DOHH2 (cell line): ENCODE measurements around the gene NEK5.

Experiments used
- H3F3A ChIP-seq: fragments of 200-600 bp; sonication (generic), shearing (Covaris generic); 2 replicates; pipeline ENCODE4 v1.6.0; 2016; ENCODE audit warnings: antibody characterized with exemption, mild to moderate bottlenecking; ENCODE audit not compliant: control insufficient read depth, insufficient read depth
- H3K27ac ChIP-seq: fragments of 200-600 bp; sonication (generic); 2 replicates; pipeline ENCODE4 v1.5.1; 2014; ENCODE audit warnings: low read depth, mild to moderate bottlenecking, low read length, moderate library complexity
- H3K27me3 ChIP-seq: fragments of 200-600 bp; sonication (generic); 2 replicates; pipeline ENCODE4 v1.6.1; 2014; ENCODE audit warnings: mild to moderate bottlenecking, low read length, mixed read lengths; ENCODE audit not compliant: control insufficient read depth
- H3K36me3 ChIP-seq: fragments of 200-600 bp; sonication (generic); 2 replicates; pipeline ENCODE4 v1.6.1; 2014; ENCODE audit warnings: mild to moderate bottlenecking, low read length, moderate library complexity, mixed read lengths; ENCODE audit not compliant: control insufficient read depth
- H3K4me1 ChIP-seq: fragments of 200-600 bp; sonication (generic); 2 replicates; pipeline ENCODE4 v1.6.1; 2014; ENCODE audit warnings: mild to moderate bottlenecking, low read length, mixed read lengths; ENCODE audit not compliant: control insufficient read depth
- H3K4me2 ChIP-seq: fragments of 200-600 bp; sonication (generic); 2 replicates; pipeline ENCODE4 v1.6.0; 2014; ENCODE audit warnings: mild to moderate bottlenecking, low read length, moderate library complexity
- H3K4me3 ChIP-seq: fragments of 200-600 bp; sonication (generic); 2 replicates; pipeline ENCODE4 v1.5.1; 2014; ENCODE audit warnings: mild to moderate bottlenecking, low read length, mixed read lengths
- H3K79me2 ChIP-seq: fragments of 200-600 bp; sonication (generic); 2 replicates; pipeline ENCODE4 v1.6.1; 2014; ENCODE audit warnings: mild to moderate bottlenecking, low read length, mixed read lengths; ENCODE audit not compliant: control insufficient read depth
- H3K9me2 ChIP-seq: fragments of 200-600 bp; sonication (generic); replicated peaks from 2 replicates; pipeline ENCODE4 v1.6.1; 2014; ENCODE audit warnings: mild to moderate bottlenecking, low read length, mixed read lengths; ENCODE audit not compliant: control insufficient read depth
- H3K9me3 ChIP-seq: fragments of 200-600 bp; sonication (generic); 2 replicates; pipeline ENCODE4 v1.6.1; 2014; ENCODE audit warnings: antibody characterized with exemption, low read length, mixed read lengths; ENCODE audit not compliant: control insufficient read depth, insufficient read depth
- H4K20me1 ChIP-seq: fragments of 200-600 bp; sonication (generic); 2 replicates; pipeline ENCODE4 v1.6.0; 2014; ENCODE audit warnings: low read depth, mild to moderate bottlenecking, antibody characterized with exemption, low read length, moderate library complexity; ENCODE audit not compliant: control insufficient read depth, insufficient read depth
- CTCF ChIP-seq: fragments of 200-600 bp; sonication (generic); IDR thresholded peaks from one replicate; pipeline ENCODE4 v1.5.1; 2014; ENCODE audit warnings: antibody characterized with exemption, mild to moderate bottlenecking, low read depth, low read length; ENCODE audit not compliant: poor library complexity, severe bottlenecking
- EZH2phosphoT487 ChIP-seq: fragments of 200-600 bp; sonication (generic); IDR thresholded peaks from 2 replicates; pipeline ENCODE4 v1.6.1; 2017; ENCODE audit warnings: borderline replicate concordance, mild to moderate bottlenecking, antibody characterized with exemption, low read length, moderate library complexity, mixed read lengths

NEK5 gene

GRCh38 chr13:52026246-52026626, 102.6 kb downstream of the NEK5 start:
- Histone ChIP-seq H3K4me3 (no peak overlapping the region), H3K79me2 (peaks cover 18% of the 10 kb centered on the region), H3K27me3 (no peaks in the 10 kb centered on the region), H3K9me2 (no peaks in the 10 kb centered on the region), H3F3A (no peaks in the 10 kb centered on the region), H3K36me3 (peaks cover 52% of the 10 kb centered on the region), H4K20me1 (no peaks in the 10 kb centered on the region), H3K9me3 (no peaks in the 10 kb centered on the region), H3K4me1 (no peaks in the 10 kb centered on the region), H3K4me2 (no peak overlapping the region), H3K27ac (no peak overlapping the region)
- TF ChIP-seq CTCF, result no peak
- TF ChIP-seq EZH2phosphoT487, result no peak

GRCh38 chr13:52025475-52026245, 103.2 kb downstream of the NEK5 start:
- peaks cover 56% of the 10 kb centered on the region for H3K36me3 ChIP-seq
- no peak overlapping the region for H3K27ac ChIP-seq
- no peaks in the 10 kb centered on the region for H3K27me3 ChIP-seq
- H3F3A ChIP-seq, result no peaks in the 10 kb centered on the region
- H3K4me1 ChIP-seq, result no peaks in the 10 kb centered on the region
- H3K4me3 ChIP-seq, result no peak overlapping the region
- no peaks in the 10 kb centered on the region for H4K20me1 ChIP-seq
- no peaks in the 10 kb centered on the region for H3K9me2 ChIP-seq
- peaks cover 18% of the 10 kb centered on the region for H3K79me2 ChIP-seq
- no peak for TF ChIP-seq EZH2phosphoT487
- H3K9me3 ChIP-seq, result no peaks in the 10 kb centered on the region
- H3K4me2 ChIP-seq, result no peak overlapping the region

- H3K36me3 ChIP-seq, result peaks cover 55% of the 10 kb centered on the region
- H3K79me2 ChIP-seq, result peaks cover 18% of the 10 kb centered on the region
- H3K4me1 ChIP-seq, result no peaks in the 10 kb centered on the region
- no peaks in the 10 kb centered on the region for H3K27me3 ChIP-seq
- no peaks in the 10 kb centered on the region for H4K20me1 ChIP-seq
- H3K9me3 ChIP-seq, result no peaks in the 10 kb centered on the region
- H3K4me3 ChIP-seq, result no peak within 1 kb of the TSS
- no peaks in the 10 kb centered on the region for H3K9me2 ChIP-seq
- H3F3A ChIP-seq, result no peaks in the 10 kb centered on the region
- H3K27ac ChIP-seq, result no peak within 1 kb of the TSS
- no peak within 1 kb of the TSS for H3K4me2 ChIP-seq
- no peak for TF ChIP-seq EZH2phosphoT487
- no peak for TF ChIP-seq CTCF
These were observed 104.4 kb downstream of the NEK5 start, which contains the start of gene UTP14C for GRCh38 chr13:52024481-52024880. Gene UTP14C, plus strand, starts transcription at chr13:52024691. Its CDS starts 4,114 bp downstream, at chr13:52028805.

GRCh38 chr13:52022356-52022755, 106.5 kb downstream of the NEK5 start:
- Histone ChIP-seq H3F3A (no peaks in the 10 kb centered on the region), H3K79me2 (peaks cover 27% of the 10 kb centered on the region), H3K36me3 (peaks cover 51% of the 10 kb centered on the region), H4K20me1 (no peaks in the 10 kb centered on the region), H3K4me2 (no peak overlapping the region), H3K27ac (no peak overlapping the region), H3K27me3 (no peaks in the 10 kb centered on the region), H3K9me2 (no peaks in the 10 kb centered on the region), H3K9me3 (no peaks in the 10 kb centered on the region), H3K4me3 (no peak overlapping the region), H3K4me1 (no peaks in the 10 kb centered on the region)
- TF ChIP-seq CTCF (no peak), EZH2phosphoT487 (no peak)
